ENCODE data around the gene LRRC63.
A peak's percentile ranks its signal among the peaks of the same experiment; 100 is the strongest.
"Not testable (repeated sequence)": the region's sequence is repeated elsewhere in the genome, so short reads cannot be mapped to it uniquely, and the experiment has no call there.

LRRC63 gene

GRCh38 chr13:46265292-46265691 is 53.6 kb downstream of the LRRC63 start:
- no peak for DNase-seq (ENCODE audit: low spot score)

DNA sequence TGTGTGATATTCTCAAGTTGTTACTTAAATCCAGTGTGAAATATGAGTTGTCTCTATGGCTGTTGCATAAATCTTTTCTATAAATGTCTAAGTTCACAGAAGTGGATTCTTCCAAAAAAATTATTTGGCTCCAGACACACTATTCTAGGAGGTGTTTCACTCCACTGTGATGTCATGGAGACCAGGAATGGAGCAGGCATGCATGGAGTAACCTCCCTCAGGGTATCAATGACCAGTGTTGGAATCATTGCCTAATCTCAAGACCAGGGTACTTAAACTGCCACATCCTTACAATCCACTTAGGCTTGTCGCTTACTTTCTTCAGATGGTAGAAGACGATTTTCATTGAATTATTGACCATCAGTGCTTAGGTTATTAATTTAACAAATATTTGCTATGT is 55.4 kb downstream of the LRRC63 start:
- DNase-seq (ENCODE audit: low spot score), result no peak

DNA sequence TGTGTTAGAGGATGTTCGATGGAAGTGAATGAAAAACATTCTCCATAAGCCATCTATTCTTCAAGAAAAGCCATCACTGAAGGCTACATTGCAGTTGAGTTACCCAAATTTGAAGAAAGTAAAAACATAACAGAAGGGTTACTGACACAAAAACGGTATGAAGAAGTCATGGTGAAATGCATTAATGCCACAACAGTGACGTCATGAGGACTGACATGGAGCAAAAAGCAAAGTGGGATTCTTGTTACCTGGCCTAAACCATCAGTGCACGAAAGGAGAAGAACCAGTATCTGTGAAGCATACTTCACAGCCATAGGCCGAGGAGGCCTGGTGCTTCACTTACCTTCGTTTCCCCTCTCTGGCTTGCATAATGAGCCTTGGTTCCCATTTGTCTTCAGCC is 58.7 kb downstream of the LRRC63 start:
- no peak for DNase-seq (ENCODE audit: low spot score)

- DNase-seq (ENCODE audit: low spot score), result no peak
Observed at GRCh38 chr13:46274094-46274698, 62.5 kb downstream of the LRRC63 start.

DNA sequence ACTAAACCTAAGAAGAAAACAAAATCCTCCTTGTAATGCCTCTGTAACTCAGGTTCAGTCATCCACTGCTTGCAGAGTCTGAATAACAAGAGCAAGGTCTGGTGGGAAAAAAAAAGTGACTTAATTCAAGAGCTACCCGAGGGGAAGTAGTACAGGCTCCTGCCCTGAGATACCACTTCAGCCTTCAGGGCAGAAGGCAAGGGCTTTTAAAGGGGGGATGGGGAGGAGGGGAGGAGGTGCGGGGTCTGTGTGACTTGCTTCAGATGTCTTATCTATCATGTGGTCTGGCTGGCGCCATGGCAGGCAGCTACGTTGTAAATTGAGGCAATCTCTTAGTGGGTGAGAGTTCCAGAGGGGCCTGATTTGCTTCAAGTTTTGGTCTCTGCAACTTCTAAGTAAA is 66.7 kb downstream of the LRRC63 start:
- DNase-seq (ENCODE audit: low spot score), result no peak

- no peak for DNase-seq (ENCODE audit: low spot score)
Observed at GRCh38 chr13:46281779-46282178, 70.1 kb downstream of the LRRC63 start.

DNA sequence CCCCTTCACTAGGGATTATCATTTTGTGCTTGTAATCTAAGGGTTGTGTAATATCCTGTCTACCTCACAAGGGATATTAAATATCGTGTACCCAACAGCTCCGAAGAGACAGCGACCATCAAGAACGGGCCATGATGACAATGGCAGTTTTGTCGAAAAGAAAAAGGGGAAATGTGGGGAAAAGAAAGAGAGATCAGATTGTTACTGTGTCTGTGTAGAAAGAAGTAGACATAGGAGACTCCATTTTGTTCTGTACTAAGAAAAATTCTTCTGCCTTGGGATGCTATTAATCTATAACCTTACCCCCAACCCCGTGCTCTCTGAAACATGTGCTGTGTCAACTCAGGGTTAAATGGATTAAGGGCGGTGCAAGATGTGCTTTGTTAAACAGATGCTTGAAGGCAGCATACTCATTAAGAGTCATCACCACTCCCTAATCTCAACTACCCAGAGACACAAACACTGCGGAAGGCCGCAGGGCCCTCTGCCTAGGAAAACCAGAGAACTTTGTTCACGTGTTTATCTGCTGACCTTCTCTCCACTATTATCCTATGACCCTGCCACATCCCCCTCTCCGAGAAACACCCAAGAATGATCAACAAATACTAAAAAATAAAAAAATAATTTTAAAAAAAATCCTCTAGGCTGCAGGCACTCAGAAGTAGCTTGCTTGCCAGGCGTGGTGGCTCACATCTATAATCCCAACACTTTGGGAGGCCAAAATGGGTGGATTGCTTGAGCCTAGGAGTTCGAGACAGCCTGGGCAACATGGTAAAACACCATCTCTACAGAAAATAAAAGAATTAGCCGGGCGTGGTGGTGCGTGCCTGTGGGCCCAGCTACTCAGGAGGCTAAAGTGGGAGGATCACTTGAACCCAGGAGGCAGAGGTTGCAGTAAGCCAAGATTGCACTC is 72.4 kb downstream of the LRRC63 start:
- DNase-seq (ENCODE audit: low spot score), result not testable (repeated sequence)

DNA sequence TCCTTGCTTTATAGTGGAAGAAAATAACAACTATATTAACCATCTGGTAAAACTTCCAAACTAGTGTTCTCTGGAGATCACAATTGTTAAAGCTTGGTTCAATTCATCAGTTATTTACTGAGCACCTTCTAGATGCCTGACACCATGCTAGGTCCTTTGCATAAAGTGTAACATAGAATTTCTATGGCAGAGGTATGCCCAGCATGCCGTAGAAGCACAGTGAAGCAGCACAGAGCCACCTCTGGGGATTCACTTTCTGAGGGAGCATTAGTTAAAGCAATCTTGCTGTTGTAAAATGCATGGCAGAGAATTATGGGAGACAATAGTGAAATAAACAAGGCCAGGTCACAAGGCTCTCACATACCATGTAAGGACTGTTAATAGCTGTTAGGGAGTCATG is 75.2 kb downstream of the LRRC63 start:
- DNase-seq (ENCODE audit: low spot score), result no peak

- DNase-seq (ENCODE audit: low spot score), result peak; percentile 20
Observed at GRCh38 chr13:46288570-46289259, 77.0 kb downstream of the LRRC63 start.

- DNase-seq (ENCODE audit: low spot score), result no peak
Observed at GRCh38 chr13:46289260-46289955, 77.7 kb downstream of the LRRC63 start.

- DNase-seq (ENCODE audit: low spot score), result no peak
Observed at GRCh38 chr13:46290434-46290833, 78.7 kb downstream of the LRRC63 start.

DNA sequence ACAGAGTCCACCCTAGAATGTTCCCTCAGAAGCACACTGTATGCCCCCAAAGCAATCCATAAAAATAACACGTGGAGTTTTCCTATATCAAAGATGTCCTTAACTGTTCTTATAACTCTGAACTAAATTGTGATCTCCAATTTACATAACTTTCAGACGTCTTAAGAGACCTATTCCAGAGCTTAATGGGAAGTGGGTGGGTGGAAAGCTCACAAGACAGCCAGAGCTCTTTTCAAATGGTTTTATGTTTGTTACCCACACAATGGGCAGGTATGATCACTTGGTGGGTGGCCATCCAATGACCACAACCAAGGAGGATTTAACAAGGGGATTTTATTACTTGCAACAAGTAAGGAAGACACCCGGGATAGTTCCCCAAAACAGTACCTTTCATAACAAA is 81.7 kb downstream of the LRRC63 start:
- no peak for DNase-seq (ENCODE audit: low spot score)

DNA sequence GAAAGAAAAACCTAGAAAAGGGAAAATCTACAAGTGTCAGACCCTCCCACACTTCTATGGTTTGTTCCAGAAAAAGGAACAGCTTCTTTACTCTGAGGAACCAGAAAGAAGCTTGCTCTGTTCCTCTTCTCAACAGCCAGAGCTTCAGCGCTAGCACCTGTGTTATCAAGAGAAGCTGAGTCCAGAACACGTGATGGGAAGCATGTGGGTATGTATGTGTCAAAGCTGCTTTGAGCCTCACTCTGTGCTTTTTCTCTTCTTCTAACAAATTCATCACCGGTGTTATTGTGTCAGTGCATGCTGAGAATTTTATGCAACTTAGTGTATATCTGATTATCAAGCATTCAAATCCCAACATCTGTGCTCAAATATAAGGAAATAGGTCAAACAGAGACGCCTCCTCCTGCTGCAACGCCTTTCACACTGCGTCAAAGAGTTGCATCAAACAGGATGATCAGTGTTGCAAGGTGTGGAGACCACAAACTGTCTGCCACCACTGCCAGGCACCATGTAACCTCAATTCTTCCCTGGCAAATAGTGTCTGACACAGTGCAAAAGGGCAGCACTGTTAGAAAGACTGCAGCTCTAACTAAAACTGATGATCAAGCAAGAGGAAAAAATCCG is 83.9 kb downstream of the LRRC63 start:
- DNase-seq (ENCODE audit: low spot score), result peak; percentile 10

DNA sequence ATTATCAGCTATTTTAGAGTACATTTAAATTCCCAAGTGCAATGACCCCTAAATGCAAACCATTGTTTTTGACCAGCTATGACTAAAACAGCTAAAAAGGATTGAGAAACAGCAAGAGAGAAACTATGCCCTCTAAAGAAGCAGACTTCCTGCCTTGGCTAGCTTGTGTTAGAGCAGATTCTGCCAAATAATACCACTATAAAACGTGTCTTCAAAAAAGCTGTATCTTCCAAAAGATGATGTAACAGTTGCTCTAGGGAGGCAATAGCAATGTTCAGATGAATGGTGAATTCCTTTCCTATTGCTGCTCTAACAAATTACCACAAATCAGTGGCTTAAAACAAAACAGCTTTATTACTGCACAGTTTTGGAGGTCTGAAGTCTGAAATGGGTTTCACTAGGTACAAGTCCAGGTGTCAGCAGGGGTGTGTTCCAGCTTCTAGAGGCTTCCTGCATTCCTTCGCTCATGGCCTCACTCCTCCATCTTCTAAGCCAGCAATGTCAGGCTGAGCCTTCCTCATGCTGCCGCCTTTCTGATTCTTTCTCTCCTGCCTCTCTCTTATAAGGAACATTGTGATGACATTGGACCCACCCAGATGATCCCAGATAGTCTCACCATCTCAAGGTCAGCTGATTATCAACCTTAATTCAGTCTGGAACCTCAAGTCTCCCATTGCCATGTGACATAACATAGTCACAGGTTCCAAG is 84.5 kb downstream of the LRRC63 start:
- DNase-seq (ENCODE audit: low spot score), result no peak

DNA sequence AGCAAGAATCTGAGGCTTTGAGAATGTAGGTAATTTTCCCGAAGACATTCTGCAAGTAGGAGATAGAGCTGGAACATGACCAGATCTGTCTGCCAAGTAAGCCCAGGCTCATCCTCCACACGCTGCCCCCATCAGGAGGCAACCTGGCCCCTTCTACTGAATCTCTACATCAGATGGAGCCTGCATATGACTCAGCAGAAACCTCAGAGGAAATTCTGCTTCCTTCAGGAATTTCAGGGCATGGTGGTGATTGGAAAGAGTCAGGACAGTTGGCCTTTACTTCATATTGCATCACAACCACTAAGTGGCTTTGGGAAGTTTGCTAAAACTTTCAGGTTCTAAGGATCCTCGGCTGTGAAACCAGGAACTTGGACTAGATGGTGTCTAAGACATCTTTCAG is 85.2 kb downstream of the LRRC63 start:
- DNase-seq (ENCODE audit: low spot score), result no peak

- no peak for DNase-seq (ENCODE audit: low spot score)
Observed at GRCh38 chr13:46297361-46297811, 85.7 kb downstream of the LRRC63 start.

GRCh38 chr13:46303742-46304385 is 92.1 kb downstream of the LRRC63 start:
- DNase-seq (ENCODE audit: low spot score), result no peak

GRCh38 chr13:46304546-46304945 is 92.8 kb downstream of the LRRC63 start:
- no peak for DNase-seq (ENCODE audit: low spot score)

GRCh38 chr13:46307554-46307953 is 95.8 kb downstream of the LRRC63 start:
- no peak for DNase-seq (ENCODE audit: low spot score)

DNA sequence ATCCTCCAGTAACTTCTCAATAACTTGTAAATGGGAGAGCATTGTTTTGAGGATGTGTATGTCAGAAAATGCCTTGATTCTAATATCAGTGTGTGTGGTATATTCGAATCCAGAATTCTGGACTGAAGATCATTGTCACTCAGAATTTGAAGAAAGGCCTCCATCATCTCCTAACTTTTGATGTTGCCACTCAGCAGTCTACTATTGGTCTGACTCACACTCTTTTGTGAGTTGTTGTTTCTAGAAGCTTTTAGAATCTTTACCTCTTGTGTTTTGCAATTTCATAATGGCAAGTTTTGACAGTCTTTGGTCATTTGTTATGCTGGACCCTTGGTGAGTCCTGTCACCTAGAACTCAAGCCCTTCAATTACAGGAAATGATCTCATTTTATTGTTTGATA is 98.3 kb downstream of the LRRC63 start:
- DNase-seq (ENCODE audit: low spot score), result no peak

GRCh38 chr13:46311217-46311616 is 99.5 kb downstream of the LRRC63 start:
- DNase-seq (ENCODE audit: low spot score), result no peak

Data from germinal center (tissue), 1 donor.